ENCODE measurements around the gene RUSF1.
A peak's percentile ranks its signal among the peaks of the same experiment; 100 is the strongest.

RUSF1 gene

GRCh38 chr16:31464348-31464769 is 43.8 kb downstream of the RUSF1 start:
- no peak overlapping the region for H3K23ac ChIP-seq (ENCODE audit: low read depth, low read length, poor library complexity)
- H3K4me1 ChIP-seq (ENCODE audit: control insufficient read depth in 2 of 2, insufficient read depth in 1 of 2, low read depth in 1 of 2, low read length in 2 of 2) = peaks cover 0 to 3% of the 10 kb centered on the region in 2 donors
- H3K27ac ChIP-seq (replicated peaks; ENCODE audit: low read length) = no peak overlapping the region
- H2AK5ac ChIP-seq (ENCODE audit: low read depth, low read length) = no peak overlapping the region
- H4K8ac ChIP-seq (ENCODE audit: low read depth, low read length) = no peak overlapping the region
- H3K4me3 ChIP-seq (ENCODE audit: low read length in 2 of 2) = no peak overlapping the region
- H4K91ac ChIP-seq (ENCODE audit: low read depth, low read length, poor library complexity) = no peak overlapping the region
- H3K36me3 ChIP-seq (replicated peaks in 1 of 2; ENCODE audit: control insufficient read depth in 2 of 2, insufficient read depth in 2 of 2, low read length in 2 of 2) = peaks cover 8 to 53% of the 10 kb centered on the region in 2 donors
- H3K18ac ChIP-seq (ENCODE audit: low read length) = no peak overlapping the region
- H2BK5ac ChIP-seq (ENCODE audit: low read length) = peak overlapping the region; percentile 8
- peaks cover 4% of the 10 kb centered on the region for H3K79me1 ChIP-seq (ENCODE audit: low read depth, low read length)
- H2AFZ ChIP-seq (ENCODE audit: low read length) = no peak overlapping the region
- WGBS, 2 donors (ENCODE audit: extremely low coverage in 2 of 2, insufficient read length in 2 of 2, insufficient replicate concordance in 1 of 2) = no CpG with 5 or more reads among the region's 36 CpGs
- no peak for DNase-seq (ENCODE audit: low spot score)
- no peak overlapping the region for H3K9ac ChIP-seq (ENCODE audit: low read depth, low read length, poor library complexity)
- H3K14ac ChIP-seq (ENCODE audit: low read length) = no peak overlapping the region
- H2BK120ac ChIP-seq (ENCODE audit: low read depth, low read length) = no peak overlapping the region
- no peak overlapping the region for H2BK15ac ChIP-seq (ENCODE audit: low read length)
- no peak overlapping the region for H3K4ac ChIP-seq (ENCODE audit: low read length)
- H2BK12ac ChIP-seq (ENCODE audit: low read length) = no peak overlapping the region
- H3K9me3 ChIP-seq (replicated peaks in 1 of 2; ENCODE audit: control insufficient read depth in 2 of 2, insufficient read depth in 1 of 2, low read depth in 1 of 2, low read length in 2 of 2) = no peaks in the 10 kb centered on the region
- H3K4me2 ChIP-seq (ENCODE audit: insufficient read depth, low read length, poor library complexity, severe bottlenecking) = no peak overlapping the region
- H3K27me3 ChIP-seq (ENCODE audit: control insufficient read depth in 3 of 3, insufficient read depth in 3 of 3, low read depth in 1 of 3, low read length in 3 of 3) = no peaks in the 10 kb centered on the region

GRCh38 chr16:31461921-31462804 is 46.0 kb downstream of the RUSF1 start:
- H4K91ac ChIP-seq (ENCODE audit: low read depth, low read length, poor library complexity) = no peak overlapping the region
- H2AK5ac ChIP-seq (ENCODE audit: low read depth, low read length) = peak overlapping the region; percentile 81
- no peak overlapping the region for H2BK15ac ChIP-seq (ENCODE audit: low read length)
- H4K8ac ChIP-seq (ENCODE audit: low read depth, low read length) = no peak overlapping the region
- peaks cover 8 to 59% of the 10 kb centered on the region in 2 donors for H3K36me3 ChIP-seq (replicated peaks in 1 of 2; ENCODE audit: control insufficient read depth in 2 of 2, insufficient read depth in 2 of 2, low read length in 2 of 2)
- H2BK5ac ChIP-seq (ENCODE audit: low read length) = peak overlapping the region; percentile 50
- H3K9ac ChIP-seq (ENCODE audit: low read depth, low read length, poor library complexity) = peak overlapping the region; percentile 44
- H3K4me2 ChIP-seq (ENCODE audit: insufficient read depth, low read length, poor library complexity, severe bottlenecking) = no peak overlapping the region
- no peak overlapping the region for H2AFZ ChIP-seq (ENCODE audit: low read length)
- no peak overlapping the region for H3K4ac ChIP-seq (ENCODE audit: low read length)
- H3K23ac ChIP-seq (ENCODE audit: low read depth, low read length, poor library complexity) = peak overlapping the region; percentile 80
- no peak overlapping the region for H2BK120ac ChIP-seq (ENCODE audit: low read depth, low read length)
- H3K18ac ChIP-seq (ENCODE audit: low read length) = no peak overlapping the region
- H2BK12ac ChIP-seq (ENCODE audit: low read length) = no peak overlapping the region
- peaks cover 11% of the 10 kb centered on the region for H3K79me1 ChIP-seq (ENCODE audit: low read depth, low read length)
- peaks cover 7 to 9% of the 10 kb centered on the region in 2 donors for H3K4me1 ChIP-seq (ENCODE audit: control insufficient read depth in 2 of 2, insufficient read depth in 1 of 2, low read depth in 1 of 2, low read length in 2 of 2)
- H3K27me3 ChIP-seq (ENCODE audit: control insufficient read depth in 3 of 3, insufficient read depth in 3 of 3, low read depth in 1 of 3, low read length in 3 of 3) = no peaks in the 10 kb centered on the region
- no peak overlapping the region for H3K27ac ChIP-seq (replicated peaks; ENCODE audit: low read length)
- no CpG with 5 or more reads among the region's 35 CpGs for WGBS, 2 donors (ENCODE audit: extremely low coverage in 2 of 2, insufficient read length in 2 of 2, insufficient replicate concordance in 1 of 2)
- no peaks in the 10 kb centered on the region for H3K9me3 ChIP-seq (replicated peaks in 1 of 2; ENCODE audit: control insufficient read depth in 2 of 2, insufficient read depth in 1 of 2, low read depth in 1 of 2, low read length in 2 of 2)
- no peak for DNase-seq (ENCODE audit: low spot score)
- no peak overlapping the region for H3K14ac ChIP-seq (ENCODE audit: low read length)
- H3K4me3 ChIP-seq (ENCODE audit: low read length in 2 of 2) = no peak overlapping the region

- no peak overlapping the region for H3K27ac ChIP-seq (replicated peaks; ENCODE audit: low read length)
- peaks cover 9 to 60% of the 10 kb centered on the region in 2 donors for H3K36me3 ChIP-seq (replicated peaks in 1 of 2; ENCODE audit: control insufficient read depth in 2 of 2, insufficient read depth in 2 of 2, low read length in 2 of 2)
- H3K4me3 ChIP-seq (ENCODE audit: low read length in 2 of 2) = no peak overlapping the region
- no peak overlapping the region for H2BK15ac ChIP-seq (ENCODE audit: low read length)
- no peak overlapping the region for H3K14ac ChIP-seq (ENCODE audit: low read length)
- no peak overlapping the region for H2BK5ac ChIP-seq (ENCODE audit: low read length)
- H3K27me3 ChIP-seq (ENCODE audit: control insufficient read depth in 3 of 3, insufficient read depth in 3 of 3, low read depth in 1 of 3, low read length in 3 of 3) = no peaks in the 10 kb centered on the region
- H2AFZ ChIP-seq (ENCODE audit: low read length) = no peak overlapping the region
- H3K23ac ChIP-seq (ENCODE audit: low read depth, low read length, poor library complexity) = no peak overlapping the region
- no peak overlapping the region for H2BK120ac ChIP-seq (ENCODE audit: low read depth, low read length)
- no peak overlapping the region for H2BK12ac ChIP-seq (ENCODE audit: low read length)
- H4K91ac ChIP-seq (ENCODE audit: low read depth, low read length, poor library complexity) = no peak overlapping the region
- no peak overlapping the region for H2AK5ac ChIP-seq (ENCODE audit: low read depth, low read length)
- H3K4me2 ChIP-seq (ENCODE audit: insufficient read depth, low read length, poor library complexity, severe bottlenecking) = no peak overlapping the region
- no peak overlapping the region for H3K4ac ChIP-seq (ENCODE audit: low read length)
- H3K9me3 ChIP-seq (replicated peaks in 1 of 2; ENCODE audit: control insufficient read depth in 2 of 2, insufficient read depth in 1 of 2, low read depth in 1 of 2, low read length in 2 of 2) = no peaks in the 10 kb centered on the region
- peaks cover 14% of the 10 kb centered on the region for H3K79me1 ChIP-seq (ENCODE audit: low read depth, low read length)
- DNase-seq (ENCODE audit: low spot score) = no peak
- H4K8ac ChIP-seq (ENCODE audit: low read depth, low read length) = no peak overlapping the region
- no peak overlapping the region for H3K18ac ChIP-seq (ENCODE audit: low read length)
- H3K9ac ChIP-seq (ENCODE audit: low read depth, low read length, poor library complexity) = peak overlapping the region; percentile 44
- H3K4me1 ChIP-seq (ENCODE audit: control insufficient read depth in 2 of 2, insufficient read depth in 1 of 2, low read depth in 1 of 2, low read length in 2 of 2) = peaks cover 7 to 9% of the 10 kb centered on the region in 2 donors
- WGBS, 2 donors (ENCODE audit: extremely low coverage in 2 of 2, insufficient read length in 2 of 2, insufficient replicate concordance in 1 of 2) = no CpG with 5 or more reads among the region's 10 CpGs
These were observed 46.8 kb downstream of the RUSF1 start for GRCh38 chr16:31461201-31461920.

- no peaks in the 10 kb centered on the region for H3K27me3 ChIP-seq (ENCODE audit: control insufficient read depth in 3 of 3, insufficient read depth in 3 of 3, low read depth in 1 of 3, low read length in 3 of 3)
- H3K14ac ChIP-seq (ENCODE audit: low read length) = no peak overlapping the region
- H3K4ac ChIP-seq (ENCODE audit: low read length) = no peak overlapping the region
- no peak overlapping the region for H2BK120ac ChIP-seq (ENCODE audit: low read depth, low read length)
- no peak overlapping the region for H3K9ac ChIP-seq (ENCODE audit: low read depth, low read length, poor library complexity)
- H2BK12ac ChIP-seq (ENCODE audit: low read length) = no peak overlapping the region
- no peak overlapping the region for H2BK15ac ChIP-seq (ENCODE audit: low read length)
- no peak overlapping the region for H4K8ac ChIP-seq (ENCODE audit: low read depth, low read length)
- H3K27ac ChIP-seq (replicated peaks; ENCODE audit: low read length) = no peak overlapping the region
- H3K4me2 ChIP-seq (ENCODE audit: insufficient read depth, low read length, poor library complexity, severe bottlenecking) = no peak overlapping the region
- WGBS, 2 donors (ENCODE audit: extremely low coverage in 2 of 2, insufficient read length in 2 of 2, insufficient replicate concordance in 1 of 2) = no CpG with 5 or more reads among the region's 8 CpGs
- DNase-seq (ENCODE audit: low spot score) = no peak
- H2AFZ ChIP-seq (ENCODE audit: low read length) = peak overlapping the region; percentile 62
- peak overlapping the region in 1 of 2 donors; percentile 50 for H3K4me3 ChIP-seq (ENCODE audit: low read length in 2 of 2)
- no peaks in the 10 kb centered on the region for H3K9me3 ChIP-seq (replicated peaks in 1 of 2; ENCODE audit: control insufficient read depth in 2 of 2, insufficient read depth in 1 of 2, low read depth in 1 of 2, low read length in 2 of 2)
- peaks cover 14% of the 10 kb centered on the region for H3K79me1 ChIP-seq (ENCODE audit: low read depth, low read length)
- H3K36me3 ChIP-seq (replicated peaks in 1 of 2; ENCODE audit: control insufficient read depth in 2 of 2, insufficient read depth in 2 of 2, low read length in 2 of 2) = peaks cover 10 to 58% of the 10 kb centered on the region in 2 donors
- H3K18ac ChIP-seq (ENCODE audit: low read length) = no peak overlapping the region
- H3K23ac ChIP-seq (ENCODE audit: low read depth, low read length, poor library complexity) = no peak overlapping the region
- H2AK5ac ChIP-seq (ENCODE audit: low read depth, low read length) = no peak overlapping the region
- no peak overlapping the region for H4K91ac ChIP-seq (ENCODE audit: low read depth, low read length, poor library complexity)
- H3K4me1 ChIP-seq (ENCODE audit: control insufficient read depth in 2 of 2, insufficient read depth in 1 of 2, low read depth in 1 of 2, low read length in 2 of 2) = peaks cover 9 to 13% of the 10 kb centered on the region in 2 donors
- no peak overlapping the region for H2BK5ac ChIP-seq (ENCODE audit: low read length)
These were observed 47.6 kb downstream of the RUSF1 start for GRCh38 chr16:31460582-31461002.

All from neuronal stem cell (in vitro differentiated cells).